Smooth muscle cell (in vitro differentiated cells): ENCODE measurements around the gene FAM163B. TPM values are rescaled to one million over a fixed set of nuclear protein-coding genes. Genes with fewer than 3 reads are reported as not detected.
"Not testable (repeated sequence)": the region's sequence is repeated elsewhere in the genome, so short reads cannot be mapped to it uniquely, and the experiment has no call there.

ENCODE experiments used
- DNase-seq: peaks from one replicate; lab custom pipeline; 2025; ENCODE audit not compliant: unreplicated experiment; lab: John Stamatoyannopoulos, UW
- H2AFZ ChIP-seq: fragments of 200-600 bp; sonication (generic); 2 replicates; pipeline ENCODE4 v1.6.0; 2016; ENCODE audit warnings: antibody characterized with exemption, low read depth, mild to moderate bottlenecking
- H3F3A ChIP-seq: fragments of 200-600 bp; sonication (generic); 2 replicates; pipeline ENCODE4 v1.6.0; 2017; ENCODE audit warnings: antibody characterized with exemption, low read depth
- H3K27ac ChIP-seq: fragments of 200-600 bp; sonication (generic); 2 replicates; pipeline ENCODE4 v1.5.1; 2016; ENCODE audit warnings: low read depth, mild to moderate bottlenecking
- H3K27me3 ChIP-seq: fragments of 200-600 bp; sonication (generic); 2 replicates; pipeline ENCODE4 v1.6.1; 2016; ENCODE audit warnings: low read depth, mild to moderate bottlenecking
- H3K36me3 ChIP-seq: fragments of 200-600 bp; sonication (generic); 2 replicates; pipeline ENCODE4 v1.5.1; 2016; ENCODE audit warnings: low read depth
- H3K4me1 ChIP-seq: fragments of 200-600 bp; sonication (generic); 2 replicates; pipeline ENCODE4 v1.5.1; 2016; ENCODE audit warnings: low read depth
- H3K4me2 ChIP-seq: fragments of 200-600 bp; sonication (generic); 2 replicates; pipeline ENCODE4 v1.6.0; 2016; ENCODE audit warnings: mild to moderate bottlenecking
- H3K4me3 ChIP-seq: fragments of 200-600 bp; sonication (generic); 2 replicates; pipeline ENCODE4 v1.5.1; 2016; ENCODE audit warnings: mild to moderate bottlenecking
- H3K79me2 ChIP-seq: fragments of 200-600 bp; sonication (generic); 2 replicates; pipeline ENCODE4 v1.6.0; 2016; ENCODE audit warnings: low read depth, mild to moderate bottlenecking
- H3K9ac ChIP-seq: fragments of 200-600 bp; sonication (generic); 2 replicates; pipeline ENCODE4 v1.6.0; 2016; ENCODE audit warnings: low read depth
- H3K9me3 ChIP-seq: fragments of 200-600 bp; sonication (generic); replicated peaks from 2 replicates; pipeline ENCODE4 v1.5.1; 2016; ENCODE audit warnings: low read depth
- H4K20me1 ChIP-seq: fragments of 200-600 bp; sonication (generic); 2 replicates; pipeline ENCODE4 v1.6.0; 2016; ENCODE audit warnings: low read depth
- CTCF ChIP-seq: fragments of 200-600 bp; sonication (generic); IDR thresholded peaks from 2 replicates; pipeline ENCODE4 v1.5.1; 2017; ENCODE audit warnings: borderline replicate concordance, mild to moderate bottlenecking, antibody characterized with exemption; ENCODE audit not compliant: insufficient read depth, poor library complexity, severe bottlenecking
- WGBS: methylation state at CpG from one replicate; pipeline ENCODE4 v1.1.7; 2016; ENCODE audit warnings: low lambda C conversion rate; 5-methylcytosine and 5-hydroxymethylcytosine counted together
- polyA plus RNA-seq: library from polyadenylated mRNA; unstranded; fragments of >200 nt; fragmentation: Nextera tagmentation; extraction: Ambion mirVana; gene quantifications from 2 replicates; pipeline ENCODE4 v1.2.1, GENCODE V29; 2016
- total RNA-seq: library from RNA; depleted of rRNA; stranded (reverse); fragments of >200 nt; gene quantifications from 2 replicates; pipeline ENCODE4 v1.2.3, GENCODE V29; 2014

Gene FAM163B
- total and polyA plus RNA-seq, 2 experiments from 2014 or later: 0.49 to 3.4 TPM

GRCh38 chr9:133566382-133566781, 42.8 kb downstream of the FAM163B start:
- TF ChIP-seq CTCF: no peak
- DNase-seq: no peak
- no peaks in the 10 kb centered on the region for H3K9me3 ChIP-seq
- H3F3A ChIP-seq: peaks cover 7% of the 10 kb centered on the region
- no peak overlapping the region for H3K9ac ChIP-seq
- H3K4me2 ChIP-seq: no peak overlapping the region
- no peaks in the 10 kb centered on the region for H3K79me2 ChIP-seq
- 96% methylated on average over 13 of the region's 14 CpGs for WGBS
- H3K36me3 ChIP-seq: no peaks in the 10 kb centered on the region
- no peak overlapping the region for H3K27ac ChIP-seq
- no peaks in the 10 kb centered on the region for H4K20me1 ChIP-seq
- no peaks in the 10 kb centered on the region for H3K27me3 ChIP-seq
- peaks cover 9% of the 10 kb centered on the region for H3K4me1 ChIP-seq
- no peak overlapping the region for H2AFZ ChIP-seq
- no peak overlapping the region for H3K4me3 ChIP-seq

DNA sequence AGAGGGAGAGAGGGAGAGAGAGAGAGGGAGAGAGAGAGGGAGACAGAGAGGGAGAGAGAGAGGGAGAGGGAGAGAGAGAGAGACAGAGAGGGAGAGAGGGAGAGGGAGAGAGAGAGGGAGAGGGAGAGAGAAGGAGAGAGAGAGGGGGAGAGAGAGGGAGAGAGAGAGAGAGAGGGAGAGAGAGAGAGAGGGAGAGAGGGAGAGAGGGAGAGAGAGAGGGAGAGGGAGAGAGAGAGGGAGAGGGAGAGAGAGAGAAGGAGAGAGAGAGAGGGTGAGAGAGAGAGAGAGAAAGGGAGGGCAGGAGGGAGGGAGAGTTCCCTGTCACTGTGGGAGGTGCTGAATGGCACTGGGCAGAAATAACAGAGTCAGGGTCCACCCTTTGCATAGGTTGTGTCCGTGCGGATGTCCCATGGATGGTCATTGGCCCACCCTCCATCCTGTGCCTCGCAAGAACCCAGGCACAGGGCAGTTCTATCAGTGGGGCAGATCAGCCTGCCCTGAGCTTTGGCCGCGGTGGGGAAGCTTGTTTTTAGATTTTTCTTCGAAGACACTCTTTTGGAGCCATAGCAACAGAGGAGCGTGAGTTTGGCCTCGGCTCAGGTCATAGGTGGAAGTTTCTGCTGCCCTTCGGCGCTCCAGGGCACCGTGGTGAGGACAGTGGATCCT, 44.6 kb downstream of the FAM163B start:
- Histone ChIP-seq H3K9me3 (no peaks in the 10 kb centered on the region), H3K36me3 (no peaks in the 10 kb centered on the region), H2AFZ (no peak overlapping the region), H3K4me1 (peaks cover 5% of the 10 kb centered on the region), H3K79me2 (no peaks in the 10 kb centered on the region), H3K27me3 (no peaks in the 10 kb centered on the region), H3K9ac (no peak overlapping the region), H3K27ac (peak overlapping the region; percentile 45), H4K20me1 (no peaks in the 10 kb centered on the region), H3K4me3 (no peak overlapping the region), H3K4me2 (peak overlapping the region; percentile 36), H3F3A (peaks cover 10% of the 10 kb centered on the region)
- 86% methylated on average over 11 of the region's 11 CpGs for WGBS
- TF ChIP-seq CTCF: no peak
- no peak for DNase-seq

DNA sequence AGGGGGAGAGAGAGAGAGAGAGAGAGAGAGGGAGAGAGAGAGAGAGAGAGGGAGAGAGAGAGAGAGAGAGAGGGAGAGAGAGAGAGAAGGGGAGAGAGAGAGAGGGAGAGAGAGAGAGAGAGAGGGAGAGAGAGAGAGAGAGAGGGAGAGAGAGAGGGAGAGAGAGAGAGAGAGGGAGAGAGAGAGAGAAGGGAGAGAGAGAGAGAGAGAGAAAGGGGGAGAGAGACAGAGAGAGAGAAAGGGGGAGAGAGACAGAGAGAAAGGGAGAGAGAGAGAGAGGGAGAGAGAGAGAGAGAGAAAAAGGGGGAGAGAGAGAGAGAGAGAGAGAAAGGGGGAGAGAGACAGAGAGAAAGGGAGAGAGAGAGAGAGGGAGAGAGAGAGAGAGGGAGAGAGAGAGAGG, 45.4 kb downstream of the FAM163B start:
- not testable (repeated sequence) for H3K4me2 ChIP-seq, DNase-seq

GRCh38 chr9:133563291-133563796, 45.8 kb downstream of the FAM163B start:
- Histone ChIP-seq H3K79me2 (no peaks in the 10 kb centered on the region), H3K4me3 (no peak overlapping the region), H3K27ac (peak overlapping the region; percentile 49), H3K9ac (no peak overlapping the region), H2AFZ (no peak overlapping the region), H4K20me1 (no peaks in the 10 kb centered on the region), H3K4me1 (peaks cover 12% of the 10 kb centered on the region), H3K36me3 (no peaks in the 10 kb centered on the region), H3K4me2 (peak overlapping the region; percentile 77), H3K9me3 (no peaks in the 10 kb centered on the region), H3F3A (peaks cover 11% of the 10 kb centered on the region), H3K27me3 (no peaks in the 10 kb centered on the region)
- WGBS: 8% methylated on average over 14 of the region's 14 CpGs
- TF ChIP-seq CTCF: no peak
- DNase-seq: no peak

More for the DNA sequence above, 45.4 kb downstream of the FAM163B start:
- Histone ChIP-seq H3F3A (peaks cover 11% of the 10 kb centered on the region), H3K27ac (peak overlapping the region; percentile 49)
- not testable (repeated sequence) for H2AFZ ChIP-seq, H3K79me2 ChIP-seq, H4K20me1 ChIP-seq, H3K27me3 ChIP-seq, H3K9ac ChIP-seq, H3K36me3 ChIP-seq, H3K4me1 ChIP-seq, H3K4me3 ChIP-seq, H3K9me3 ChIP-seq
